ENCODE measurements around the gene BRSK2.

BRSK2 gene

GRCh38 chr11:1442163-1442562, 52.4 kb downstream of the BRSK2 start:
- TF ChIP-seq YY1 (IDR thresholded peaks at IDR 0.05; ENCODE audit: insufficient read depth, insufficient read length) (no peak), SUZ12 (IDR thresholded peaks at IDR 0.05; ENCODE audit: extremely low read depth, insufficient read depth, insufficient read length) (no peak), ZNF274 (IDR thresholded peaks at IDR 0.05; ENCODE audit: low read depth, low read length) (no peak)
- Histone ChIP-seq H3K4me1 (ENCODE audit: insufficient read depth, insufficient read length) (peaks cover 23% of the 10 kb centered on the region), H3K9ac (ENCODE audit: insufficient read length, low read depth) (no peak overlapping the region), H3K4me3 (ENCODE audit: insufficient read length, low read depth) (no peak overlapping the region), H3K36me3 (ENCODE audit: insufficient read depth, insufficient read length, low read length) (peaks cover 4% of the 10 kb centered on the region), H3K27me3 (ENCODE audit: insufficient read depth, insufficient read length) (no peaks in the 10 kb centered on the region), H3K9me3 (ENCODE audit: insufficient read depth, low read length) (no peaks in the 10 kb centered on the region)
- no peak for DNase-seq (ENCODE audit: low read depth, low spot score)

GRCh38 chr11:1442807-1443366, 53.2 kb downstream of the BRSK2 start:
- no peaks in the 10 kb centered on the region for H3K9me3 ChIP-seq (ENCODE audit: insufficient read depth, low read length)
- no peak for DNase-seq (ENCODE audit: low read depth, low spot score)
- no peaks in the 10 kb centered on the region for H3K27me3 ChIP-seq (ENCODE audit: insufficient read depth, insufficient read length)
- TF ChIP-seq ZNF274 (IDR thresholded peaks at IDR 0.05; ENCODE audit: low read depth, low read length) (no peak), SUZ12 (IDR thresholded peaks at IDR 0.05; ENCODE audit: extremely low read depth, insufficient read depth, insufficient read length) (no peak), YY1 (IDR thresholded peaks at IDR 0.05; ENCODE audit: insufficient read depth, insufficient read length) (no peak)
- H3K4me1 ChIP-seq (ENCODE audit: insufficient read depth, insufficient read length), result peaks cover 17% of the 10 kb centered on the region
- no peak overlapping the region for H3K4me3 ChIP-seq (ENCODE audit: insufficient read length, low read depth)
- H3K9ac ChIP-seq (ENCODE audit: insufficient read length, low read depth), result no peak overlapping the region
- H3K36me3 ChIP-seq (ENCODE audit: insufficient read depth, insufficient read length, low read length), result peaks cover 4% of the 10 kb centered on the region

- H3K9me3 ChIP-seq (ENCODE audit: insufficient read depth, low read length), result no peaks in the 10 kb centered on the region
- no peak overlapping the region for H3K9ac ChIP-seq (ENCODE audit: insufficient read length, low read depth)
- H3K4me1 ChIP-seq (ENCODE audit: insufficient read depth, insufficient read length), result peaks cover 12% of the 10 kb centered on the region
- no peak for TF ChIP-seq YY1 (IDR thresholded peaks at IDR 0.05; ENCODE audit: insufficient read depth, insufficient read length)
- TF ChIP-seq SUZ12 (IDR thresholded peaks at IDR 0.05; ENCODE audit: extremely low read depth, insufficient read depth, insufficient read length), result no peak
- no peak for TF ChIP-seq ZNF274 (IDR thresholded peaks at IDR 0.05; ENCODE audit: low read depth, low read length)
- H3K4me3 ChIP-seq (ENCODE audit: insufficient read length, low read depth), result no peak overlapping the region
- no peaks in the 10 kb centered on the region for H3K27me3 ChIP-seq (ENCODE audit: insufficient read depth, insufficient read length)
- DNase-seq (ENCODE audit: low read depth, low spot score), result no peak
- peaks cover 4% of the 10 kb centered on the region for H3K36me3 ChIP-seq (ENCODE audit: insufficient read depth, insufficient read length, low read length)
Observed at GRCh38 chr11:1443737-1444136, 54.0 kb downstream of the BRSK2 start.

GRCh38 chr11:1444321-1444720, 54.6 kb downstream of the BRSK2 start:
- no peaks in the 10 kb centered on the region for H3K27me3 ChIP-seq (ENCODE audit: insufficient read depth, insufficient read length)
- DNase-seq (ENCODE audit: low read depth, low spot score), result no peak
- H3K4me1 ChIP-seq (ENCODE audit: insufficient read depth, insufficient read length), result peaks cover 11% of the 10 kb centered on the region
- H3K36me3 ChIP-seq (ENCODE audit: insufficient read depth, insufficient read length, low read length), result peaks cover 4% of the 10 kb centered on the region
- no peak overlapping the region for H3K9ac ChIP-seq (ENCODE audit: insufficient read length, low read depth)
- H3K9me3 ChIP-seq (ENCODE audit: insufficient read depth, low read length), result no peaks in the 10 kb centered on the region
- no peak overlapping the region for H3K4me3 ChIP-seq (ENCODE audit: insufficient read length, low read depth)
- TF ChIP-seq YY1 (IDR thresholded peaks at IDR 0.05; ENCODE audit: insufficient read depth, insufficient read length) (no peak), SUZ12 (IDR thresholded peaks at IDR 0.05; ENCODE audit: extremely low read depth, insufficient read depth, insufficient read length) (no peak)

GRCh38 chr11:1444823-1445422, 55.2 kb downstream of the BRSK2 start:
- Histone ChIP-seq H3K9ac (ENCODE audit: insufficient read length, low read depth) (no peak overlapping the region), H3K27me3 (ENCODE audit: insufficient read depth, insufficient read length) (no peaks in the 10 kb centered on the region), H3K36me3 (ENCODE audit: insufficient read depth, insufficient read length, low read length) (peaks cover 4% of the 10 kb centered on the region), H3K4me1 (ENCODE audit: insufficient read depth, insufficient read length) (peaks cover 11% of the 10 kb centered on the region), H3K4me3 (ENCODE audit: insufficient read length, low read depth) (no peak overlapping the region), H3K9me3 (ENCODE audit: insufficient read depth, low read length) (no peaks in the 10 kb centered on the region)
- TF ChIP-seq ZNF274 (IDR thresholded peaks at IDR 0.05; ENCODE audit: low read depth, low read length) (no peak), SUZ12 (IDR thresholded peaks at IDR 0.05; ENCODE audit: extremely low read depth, insufficient read depth, insufficient read length) (no peak), YY1 (IDR thresholded peaks at IDR 0.05; ENCODE audit: insufficient read depth, insufficient read length) (no peak)
- no peak for DNase-seq (ENCODE audit: low read depth, low spot score)

- no peak overlapping the region for H3K4me3 ChIP-seq (ENCODE audit: insufficient read length, low read depth)
- DNase-seq (ENCODE audit: low read depth, low spot score), result no peak
- peaks cover 11% of the 10 kb centered on the region for H3K4me1 ChIP-seq (ENCODE audit: insufficient read depth, insufficient read length)
- peaks cover 4% of the 10 kb centered on the region for H3K36me3 ChIP-seq (ENCODE audit: insufficient read depth, insufficient read length, low read length)
- H3K9me3 ChIP-seq (ENCODE audit: insufficient read depth, low read length), result no peaks in the 10 kb centered on the region
- no peak overlapping the region for H3K9ac ChIP-seq (ENCODE audit: insufficient read length, low read depth)
- TF ChIP-seq ZNF274 (IDR thresholded peaks at IDR 0.05; ENCODE audit: low read depth, low read length) (no peak), SUZ12 (IDR thresholded peaks at IDR 0.05; ENCODE audit: extremely low read depth, insufficient read depth, insufficient read length) (no peak), YY1 (IDR thresholded peaks at IDR 0.05; ENCODE audit: insufficient read depth, insufficient read length) (no peak)
- no peaks in the 10 kb centered on the region for H3K27me3 ChIP-seq (ENCODE audit: insufficient read depth, insufficient read length)
Observed at GRCh38 chr11:1445741-1446445, 56.2 kb downstream of the BRSK2 start.

GRCh38 chr11:1446623-1447022, 56.9 kb downstream of the BRSK2 start:
- Histone ChIP-seq H3K36me3 (ENCODE audit: insufficient read depth, insufficient read length, low read length) (peaks cover 4% of the 10 kb centered on the region), H3K9ac (ENCODE audit: insufficient read length, low read depth) (no peak overlapping the region), H3K27me3 (ENCODE audit: insufficient read depth, insufficient read length) (no peaks in the 10 kb centered on the region), H3K9me3 (ENCODE audit: insufficient read depth, low read length) (no peaks in the 10 kb centered on the region), H3K4me3 (ENCODE audit: insufficient read length, low read depth) (no peak overlapping the region), H3K4me1 (ENCODE audit: insufficient read depth, insufficient read length) (peaks cover 11% of the 10 kb centered on the region)
- TF ChIP-seq ZNF274 (IDR thresholded peaks at IDR 0.05; ENCODE audit: low read depth, low read length) (no peak), SUZ12 (IDR thresholded peaks at IDR 0.05; ENCODE audit: extremely low read depth, insufficient read depth, insufficient read length) (no peak), YY1 (IDR thresholded peaks at IDR 0.05; ENCODE audit: insufficient read depth, insufficient read length) (no peak)
- no peak for DNase-seq (ENCODE audit: low read depth, low spot score)
